Stimulated activated CD4-positive, alpha-beta T cell treated with anti-CD3 and anti-CD28 coated beads, Interleukin-12 subunit alpha, Interleukin-12 subunit beta, amount 100 ng/mL, for 24 hours (primary cell): ENCODE results near the gene TTC39C.

Source experiments
- DNase-seq, 2 experiments: peaks; one replicate each; pipeline ENCODE4 v3.0.0-alpha.2; 2020; ENCODE audit warnings: low read depth in 2 of 2

TTC39C gene

GRCh38 chr18:24086082-24086481 is 71.5 kb downstream of the TTC39C start:
- no peak for DNase-seq

GRCh38 chr18:24089076-24089475 is 74.5 kb downstream of the TTC39C start:
- no peak for DNase-seq

- no peak for DNase-seq
These were observed 75.2 kb downstream of the TTC39C start for GRCh38 chr18:24089515-24090337.

GRCh38 chr18:24090876-24091275 is 76.3 kb downstream of the TTC39C start:
- no peak for DNase-seq

- no peak for DNase-seq
These were observed 80.0 kb downstream of the TTC39C start for GRCh38 chr18:24094561-24094960.

GRCh38 chr18:24095976-24096375 is 81.4 kb downstream of the TTC39C start:
- DNase-seq, result no peak

GRCh38 chr18:24103320-24104021 is 88.9 kb downstream of the TTC39C start:
- DNase-seq, result no peak

- DNase-seq, result no peak
These were observed 89.9 kb downstream of the TTC39C start for GRCh38 chr18:24104486-24104885.

- DNase-seq, result no peak
These were observed 94.1 kb downstream of the TTC39C start for GRCh38 chr18:24108641-24109040.

GRCh38 chr18:24111936-24112335 is 97.4 kb downstream of the TTC39C start:
- DNase-seq, result no peak

- no peak for DNase-seq
These were observed 97.9 kb downstream of the TTC39C start for GRCh38 chr18:24112464-24112863.

- DNase-seq, result no peak
These were observed 98.5 kb downstream of the TTC39C start for GRCh38 chr18:24112874-24113615.

GRCh38 chr18:24114924-24115549 is 100.5 kb downstream of the TTC39C start:
- DNase-seq, result no peak

GRCh38 chr18:24115628-24116027 is 101.1 kb downstream of the TTC39C start:
- no peak for DNase-seq

- DNase-seq, result peak; percentile 56 to 73
These were observed 104.4 kb downstream of the TTC39C start for GRCh38 chr18:24118750-24119577.

GRCh38 chr18:24120676-24121075 is 106.1 kb downstream of the TTC39C start:
- DNase-seq, result no peak

- no peak for DNase-seq
These were observed 107.1 kb downstream of the TTC39C start for GRCh38 chr18:24121625-24122024.

- DNase-seq, result no peak
These were observed 111.8 kb downstream of the TTC39C start for GRCh38 chr18:24126155-24126961.

- no peak for DNase-seq
These were observed 113.2 kb downstream of the TTC39C start for GRCh38 chr18:24127735-24128134.

- DNase-seq, result no peak
These were observed 114.1 kb downstream of the TTC39C start for GRCh38 chr18:24128700-24129099.
